D341Med (cell line): ENCODE data around the gene FGD5.

ENCODE experiments used
- DNase-seq: peaks from one replicate; pipeline ENCODE4 v3.0.0; 2012; ENCODE audit warnings: low spot score

FGD5 gene

GRCh38 chr3:14829811-14830210 lies 11.0 kb downstream of the FGD5 start:
- DNase-seq, result no peak

- no peak for DNase-seq
Observed at GRCh38 chr3:14831916-14832450, 13.2 kb downstream of the FGD5 start.

- no peak for DNase-seq
Observed at GRCh38 chr3:14832975-14833722, 14.4 kb downstream of the FGD5 start.

GRCh38 chr3:14834121-14834520 lies 15.4 kb downstream of the FGD5 start:
- DNase-seq, result no peak

- DNase-seq, result no peak
Observed at GRCh38 chr3:14834807-14835466, 16.2 kb downstream of the FGD5 start.

GRCh38 chr3:14836049-14836468 lies 17.3 kb downstream of the FGD5 start:
- no peak for DNase-seq

GRCh38 chr3:14837186-14837877 lies 18.6 kb downstream of the FGD5 start:
- no peak for DNase-seq

- no peak for DNase-seq
Observed at GRCh38 chr3:14837878-14838258, 19.1 kb downstream of the FGD5 start.

- peak; percentile 78 for DNase-seq
Observed at GRCh38 chr3:14839236-14839635, 20.5 kb downstream of the FGD5 start.

- DNase-seq, result no peak
Observed at GRCh38 chr3:14841836-14842235, 23.1 kb downstream of the FGD5 start.

- DNase-seq, result no peak
Observed at GRCh38 chr3:14842277-14842676, 23.5 kb downstream of the FGD5 start.

- no peak for DNase-seq
Observed at GRCh38 chr3:14843321-14843720, 24.6 kb downstream of the FGD5 start.

GRCh38 chr3:14844386-14845170 lies 25.8 kb downstream of the FGD5 start:
- DNase-seq, result no peak

GRCh38 chr3:14845180-14845579 lies 26.4 kb downstream of the FGD5 start:
- no peak for DNase-seq

GRCh38 chr3:14845826-14846225 lies 27.1 kb downstream of the FGD5 start:
- DNase-seq, result no peak

- no peak for DNase-seq
Observed at GRCh38 chr3:14846226-14846880, 27.6 kb downstream of the FGD5 start.

- DNase-seq, result no peak
Observed at GRCh38 chr3:14847613-14848541, 29.1 kb downstream of the FGD5 start.

GRCh38 chr3:14848906-14849305 lies 30.1 kb downstream of the FGD5 start:
- DNase-seq, result no peak

GRCh38 chr3:14849638-14850230 lies 31.0 kb downstream of the FGD5 start:
- no peak for DNase-seq

- no peak for DNase-seq
Observed at GRCh38 chr3:14852058-14852594, 33.4 kb downstream of the FGD5 start.
